T-cell (primary cell): Measurements from ENCODE around the gene KRTAP23-1. TPM values are rescaled to one million over a fixed set of nuclear protein-coding genes. Genes with fewer than 3 reads are reported as not detected.

ENCODE experiments used
- ATAC-seq, 4 experiments: fragments of 200-7000 bp in 3 of 4; fragments of 150-1000 bp in 1 of 4; cut with Tn5 transposase; replicated peaks in 1 of 4; 1 replicate in 3 of 4; 2 replicates in 1 of 4; pipeline ENCODE4 v1.10.0; 2021; ENCODE audit warnings: moderate library complexity in 3 of 4, mild to moderate bottlenecking in 2 of 4, moderate number of reproducible peaks in 1 of 4
- CTCF ChIA-PET, 2 donors: fragments of 300-600 bp; sonication (Branson Sonifier 250); formaldehyde crosslinking; loops; one replicate each; lab custom pipeline; 2022; ENCODE audit warnings: antibody characterized with exemption in 2 of 2; lab: Charles Lee
- POLR2A ChIA-PET, 2 donors: fragments of 300-600 bp; sonication (Branson Sonifier 250); formaldehyde crosslinking; loops; one replicate each; lab custom pipeline; 2022; ENCODE audit warnings: antibody characterized with exemption in 2 of 2; lab: Charles Lee
- DNase-seq, 35 experiments: peaks; one replicate each; pipeline versions ENCODE4 v3.0.0 to v3.0.0-alpha.2; 2013 to 2023
- H3K27ac ChIP-seq: one replicate; pipeline ENCODE4 v1.5.1; 2013; ENCODE audit warnings: low read length
- H3K27me3 ChIP-seq, 2 experiments: replicated peaks in 1 of 2; 1 replicate in 1 of 2; 2 replicates in 1 of 2; pipeline versions ENCODE4 v1.6.1 to v1.7.0; 2013; ENCODE audit warnings: low read length in 1 of 2, mixed read lengths in 1 of 2; ENCODE audit not compliant: control insufficient read depth in 2 of 2, insufficient read depth in 2 of 2; ENCODE audit errors: extremely low read depth in 1 of 2
- H3K36me3 ChIP-seq, 2 donors: 1 replicate in 1 of 2; 2 replicates in 1 of 2; pipeline versions ENCODE4 v1.6.1 to v1.7.0; 2013; ENCODE audit warnings: low read length in 1 of 2; ENCODE audit not compliant: control insufficient read depth in 2 of 2, insufficient read depth in 1 of 2; ENCODE audit errors: extremely low read depth in 1 of 2
- H3K4me1 ChIP-seq, 2 experiments: 1 replicate in 1 of 2; 2 replicates in 1 of 2; pipeline versions ENCODE4 v1.6.1 to v1.7.0; 2013; ENCODE audit warnings: low read length in 2 of 2, mixed read lengths in 1 of 2; ENCODE audit not compliant: insufficient read depth in 2 of 2, control insufficient read depth in 1 of 2; ENCODE audit errors: extremely low read depth in 1 of 2
- H3K4me3 ChIP-seq, 2 donors: 1 replicate in 1 of 2; 2 replicates in 1 of 2; pipeline versions ENCODE4 v1.5.1 to v1.7.0; 2013; ENCODE audit warnings: mild to moderate bottlenecking in 2 of 2, low read length in 1 of 2, moderate library complexity in 1 of 2; ENCODE audit not compliant: control insufficient read depth in 1 of 2; ENCODE audit errors: extremely low read depth in 1 of 2
- H3K9me3 ChIP-seq: 2 replicates; pipeline ENCODE4 v1.7.0; 2013
- H3K27ac Mint-ChIP-seq, 2 donors: one replicate each; pipeline ENCODE4 v1.8.0; 2020 to 2021; ENCODE audit warnings: mild to moderate bottlenecking in 2 of 2, mixed read lengths in 2 of 2
- H3K27me3 Mint-ChIP-seq, 2 donors: one replicate each; pipeline ENCODE4 v1.8.0; 2021 to 2022; ENCODE audit warnings: mixed read lengths in 2 of 2
- H3K36me3 Mint-ChIP-seq: one replicate; pipeline ENCODE4 v1.8.0; 2021; ENCODE audit warnings: mixed read lengths
- H3K4me1 Mint-ChIP-seq, 3 donors: one replicate each; pipeline ENCODE4 v1.8.0; 2020 to 2022; ENCODE audit warnings: mixed read lengths in 3 of 3, mild to moderate bottlenecking in 1 of 3
- H3K4me3 Mint-ChIP-seq, 3 donors: one replicate each; pipeline ENCODE4 v1.8.0; 2020 to 2022; ENCODE audit warnings: mild to moderate bottlenecking in 3 of 3, mixed read lengths in 3 of 3, moderate library complexity in 3 of 3
- H3K9me3 Mint-ChIP-seq, 3 donors: one replicate each; pipeline ENCODE4 v1.8.0; 2020 to 2022; ENCODE audit warnings: mixed read lengths in 3 of 3
- WGBS: methylation state at CpG from one replicate; pipeline ENCODE4 v1.1.5; 2013; ENCODE audit warnings: missing lambda C conversion rate; ENCODE audit not compliant: insufficient coverage; 5-methylcytosine and 5-hydroxymethylcytosine counted together
- total RNA-seq, 35 experiments: library from RNA in 6 of 35; stranded (reverse) in 6 of 35; fragments of 120-200 nt in 1 of 35; gene quantifications; one replicate each; pipeline versions ENCODE4 v1.2.1 to v1.2.4 and lab custom pipeline; 2013 to 2026

The KRTAP23-1 gene
- total RNA-seq, 5 donors from 2014 or later (not counting 1 experiment from before 2014, with no cell fraction given), result not detected

- H3K27me3 Mint-ChIP-seq, result peaks cover 2 to 11% of the 10 kb centered on the region in 2 donors
- peaks cover 2% of the 10 kb centered on the region for H3K9me3 ChIP-seq
- no peak overlapping the region for H3K4me3 ChIP-seq
- no peak overlapping the region for H3K27ac Mint-ChIP-seq
- H3K4me1 Mint-ChIP-seq, result no peaks in the 10 kb centered on the region
- H3K27me3 ChIP-seq, result no peaks in the 10 kb centered on the region
- CTCF ChIA-PET, result no interaction called here
- peaks cover 3 to 26% (median 15%) of the 10 kb centered on the region in 3 donors for H3K9me3 Mint-ChIP-seq
- H3K36me3 ChIP-seq, result no peaks in the 10 kb centered on the region
- no peak for ATAC-seq
- POLR2A ChIA-PET, result no interaction called here
- no peaks in the 10 kb centered on the region for H3K36me3 Mint-ChIP-seq
- no peak overlapping the region for H3K27ac ChIP-seq
- H3K4me1 ChIP-seq, result no peaks in the 10 kb centered on the region
- no peak overlapping the region for H3K4me3 Mint-ChIP-seq
- DNase-seq, result no peak
Measured at GRCh38 chr21:30326390-30326789, 22.0 kb downstream of the KRTAP23-1 start.

GRCh38 chr21:30320215-30320614 lies 28.2 kb downstream of the KRTAP23-1 start, which contains the start of gene KRTAP26-1:
Gene KRTAP26-1 (minus strand): TSS chr21:30320315. CDS start chr21:30320035, 280 bp downstream.
- no peak within 1 kb of the TSS for H3K27ac ChIP-seq
- no peaks in the 10 kb centered on the region for H3K4me1 Mint-ChIP-seq

GRCh38 chr21:30315701-30316100 lies 32.7 kb downstream of the KRTAP23-1 start:
- H3K4me1 ChIP-seq, result no peaks in the 10 kb centered on the region
- POLR2A ChIA-PET, result no interaction called here
- H3K9me3 ChIP-seq, result no peaks in the 10 kb centered on the region
- ATAC-seq (no peak), DNase-seq (no peak)
- Mint-ChIP-seq H3K4me3 (no peak overlapping the region), H3K27me3 (peaks cover 0 to 9% of the 10 kb centered on the region in 2 donors), H3K9me3 (peaks cover 0 to 4% (median 0%) of the 10 kb centered on the region in 3 donors), H3K36me3 (no peaks in the 10 kb centered on the region), H3K27ac (no peak overlapping the region), H3K4me1 (no peaks in the 10 kb centered on the region)
- no CpG with 5 or more reads among the region's 2 CpGs for WGBS
- H3K27me3 ChIP-seq, result no peaks in the 10 kb centered on the region
- no peaks in the 10 kb centered on the region for H3K36me3 ChIP-seq
- CTCF ChIA-PET, result no interaction called here
- no peak overlapping the region for H3K27ac ChIP-seq
- H3K4me3 ChIP-seq, result no peak overlapping the region

More at GRCh38 chr21:30320215-30320614, 28.2 kb downstream of the KRTAP23-1 start, which contains the start of gene KRTAP26-1:
- ChIA-PET POLR2A (no interaction called here), CTCF (no interaction called here)
- 90% methylated on average over 2 of the region's 2 CpGs for WGBS
- no peak within 1 kb of the TSS for H3K4me3 ChIP-seq
- DNase-seq (no peak), ATAC-seq (no peak)
- no peaks in the 10 kb centered on the region for H3K27me3 ChIP-seq
- no peaks in the 10 kb centered on the region for H3K36me3 Mint-ChIP-seq
- H3K4me3 Mint-ChIP-seq, result no peak within 1 kb of the TSS
- H3K9me3 ChIP-seq, result no peaks in the 10 kb centered on the region
- H3K27ac Mint-ChIP-seq, result no peak within 1 kb of the TSS
- peaks cover 0 to 9% of the 10 kb centered on the region in 2 donors for H3K27me3 Mint-ChIP-seq
- peaks cover 0 to 7% (median 5%) of the 10 kb centered on the region in 3 donors for H3K9me3 Mint-ChIP-seq
- H3K4me1 ChIP-seq, result no peaks in the 10 kb centered on the region
- no peaks in the 10 kb centered on the region for H3K36me3 ChIP-seq

- ChIA-PET CTCF (no interaction called here), POLR2A (no interaction called here)
- Histone ChIP-seq H3K27me3 (no peaks in the 10 kb centered on the region), H3K4me1 (no peaks in the 10 kb centered on the region), H3K36me3 (no peaks in the 10 kb centered on the region), H3K4me3 (no peak overlapping the region), H3K9me3 (no peaks in the 10 kb centered on the region), H3K27ac (no peak overlapping the region)
- ATAC-seq, result no peak
- no peak overlapping the region for H3K27ac Mint-ChIP-seq
- H3K36me3 Mint-ChIP-seq, result no peaks in the 10 kb centered on the region
- H3K9me3 Mint-ChIP-seq, result peaks cover 0 to 4% (median 2%) of the 10 kb centered on the region in 3 donors
- no peaks in the 10 kb centered on the region for H3K4me1 Mint-ChIP-seq
- 100% methylated on average over 1 of the region's 2 CpGs for WGBS
- H3K4me3 Mint-ChIP-seq, result no peak overlapping the region
- no peak for DNase-seq
- no peaks in the 10 kb centered on the region for H3K27me3 Mint-ChIP-seq
Measured at GRCh38 chr21:30306884-30307283, 41.5 kb downstream of the KRTAP23-1 start.

- no peaks in the 10 kb centered on the region for H3K4me1 ChIP-seq
- no peak overlapping the region for H3K27ac Mint-ChIP-seq
- ChIA-PET POLR2A (no interaction called here), CTCF (no interaction called here)
- DNase-seq (no peak), ATAC-seq (no peak)
- H3K27me3 ChIP-seq, result no peaks in the 10 kb centered on the region
- H3K27ac ChIP-seq, result no peak overlapping the region
- no peaks in the 10 kb centered on the region for H3K36me3 ChIP-seq
- WGBS, result no CpG with 5 or more reads among the region's 1 CpG
- H3K4me3 Mint-ChIP-seq, result no peak overlapping the region
- no peaks in the 10 kb centered on the region for H3K4me1 Mint-ChIP-seq
- H3K9me3 Mint-ChIP-seq, result peaks cover 4 to 13% (median 8%) of the 10 kb centered on the region in 3 donors
- no peaks in the 10 kb centered on the region for H3K27me3 Mint-ChIP-seq
- H3K36me3 Mint-ChIP-seq, result no peaks in the 10 kb centered on the region
- H3K4me3 ChIP-seq, result no peak overlapping the region
- no peaks in the 10 kb centered on the region for H3K9me3 ChIP-seq
Measured at GRCh38 chr21:30305136-30305535, 43.3 kb downstream of the KRTAP23-1 start.

Other genes starting within 250 kb of the KRTAP23-1 start
- not detected for gene CLDN17, start 181.8 kb downstream of the KRTAP23-1 start, total RNA-seq
- gene CLDN8, start 132.5 kb downstream of the KRTAP23-1 start, total RNA-seq, result not detected
- not detected for gene KRTAP24-1, start 65.7 kb downstream of the KRTAP23-1 start, total RNA-seq
- gene KRTAP25-1, start 59.1 kb downstream of the KRTAP23-1 start, total RNA-seq, result not detected
- not detected for gene KRTAP26-1, start 28.3 kb downstream of the KRTAP23-1 start, total RNA-seq
- gene KRTAP27-1, start 10.9 kb downstream of the KRTAP23-1 start, total RNA-seq, result not detected
- gene KRTAP13-2, start 23.7 kb upstream of the KRTAP23-1 start, total RNA-seq, result not detected
- gene KRTAP13-1, start 47.4 kb upstream of the KRTAP23-1 start, total RNA-seq, result not detected
- not detected for gene KRTAP13-3, start 77.3 kb upstream of the KRTAP23-1 start, total RNA-seq
- gene KRTAP13-4, start 81.6 kb upstream of the KRTAP23-1 start, total RNA-seq, result not detected
- not detected for gene KRTAP15-1, start 91.7 kb upstream of the KRTAP23-1 start, total RNA-seq
- gene KRTAP19-1, start 131.8 kb upstream of the KRTAP23-1 start, total RNA-seq, result not detected
- not detected for gene KRTAP19-2, start 138.8 kb upstream of the KRTAP23-1 start, total RNA-seq
- gene KRTAP19-3, start 143.4 kb upstream of the KRTAP23-1 start, total RNA-seq, result not detected
- not detected for gene KRTAP19-4, start 148.6 kb upstream of the KRTAP23-1 start, total RNA-seq
- gene KRTAP19-5, start 153.5 kb upstream of the KRTAP23-1 start, total RNA-seq, result not detected
- not detected for gene KRTAP19-6, start 193.3 kb upstream of the KRTAP23-1 start, total RNA-seq
- gene KRTAP19-7, start 212.7 kb upstream of the KRTAP23-1 start, total RNA-seq, result not detected
- not detected for gene KRTAP22-2, start 241.8 kb upstream of the KRTAP23-1 start, total RNA-seq
- gene KRTAP6-3, start 243.8 kb upstream of the KRTAP23-1 start, total RNA-seq, result not detected